GM21576 (cell line): ENCODE measurements around the gene NIM1K.
A peak's percentile ranks its signal among the peaks of the same experiment; 100 is the strongest.
"Not testable (repeated sequence)": the region's sequence is repeated elsewhere in the genome, so short reads cannot be mapped to it uniquely, and the experiment has no call there.

Experiments used
- ATAC-seq: cut with Tn5 transposase; IDR thresholded peaks from one replicate; pipeline ENCODE4 v1.9.1; 2021; ENCODE audit warnings: mild to moderate bottlenecking, moderate library complexity; ENCODE audit not compliant: unreplicated experiment

The NIM1K gene

DNA sequence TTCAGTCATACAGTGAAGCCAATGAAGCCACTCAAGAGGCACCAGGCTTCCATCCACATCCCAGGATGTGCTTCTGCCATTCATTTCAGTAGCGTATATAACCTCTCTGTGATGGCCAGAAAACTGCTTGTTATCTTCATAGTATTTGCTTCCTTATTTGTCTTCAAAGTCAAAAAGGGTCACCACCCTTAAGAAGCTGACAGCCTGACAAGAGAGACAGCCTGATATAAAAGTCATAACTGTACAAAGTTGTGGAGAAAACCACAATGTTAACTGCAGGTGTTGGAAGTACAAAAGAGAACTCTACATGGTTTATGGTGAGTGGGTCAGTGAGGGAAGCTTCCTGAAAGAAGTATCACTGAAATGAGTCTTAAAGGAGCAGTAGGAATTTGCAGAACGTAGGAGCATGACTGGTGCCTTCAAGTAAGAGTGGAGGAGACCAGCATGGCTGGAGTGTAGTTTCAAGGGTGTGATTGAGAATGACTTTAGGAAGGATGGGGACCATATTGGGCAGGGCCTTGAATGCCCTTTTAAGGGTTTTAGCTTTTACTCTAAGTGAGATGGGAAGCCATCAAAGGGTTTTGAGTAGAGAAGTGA is 33.7 kb downstream of the NIM1K start:
- ATAC-seq, result no peak

DNA sequence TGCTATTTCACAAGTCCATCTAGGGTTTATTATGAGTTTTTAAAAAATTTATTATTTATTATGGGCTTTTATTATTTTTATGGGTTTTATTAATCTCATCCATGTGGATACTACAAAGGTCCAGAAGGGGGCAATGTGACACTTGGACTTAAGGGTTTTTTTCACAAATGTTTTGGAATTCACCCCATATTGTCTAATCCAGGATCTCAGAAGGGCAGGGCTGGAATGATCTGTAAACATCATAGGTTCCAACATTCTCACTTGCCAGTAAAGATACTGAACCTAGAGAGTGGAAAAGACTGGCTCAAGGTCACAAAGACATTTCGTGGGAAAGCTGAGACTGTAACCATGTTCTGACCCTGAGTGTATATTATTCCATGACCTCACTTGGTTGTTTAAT is 35.6 kb downstream of the NIM1K start:
- no peak for ATAC-seq

DNA sequence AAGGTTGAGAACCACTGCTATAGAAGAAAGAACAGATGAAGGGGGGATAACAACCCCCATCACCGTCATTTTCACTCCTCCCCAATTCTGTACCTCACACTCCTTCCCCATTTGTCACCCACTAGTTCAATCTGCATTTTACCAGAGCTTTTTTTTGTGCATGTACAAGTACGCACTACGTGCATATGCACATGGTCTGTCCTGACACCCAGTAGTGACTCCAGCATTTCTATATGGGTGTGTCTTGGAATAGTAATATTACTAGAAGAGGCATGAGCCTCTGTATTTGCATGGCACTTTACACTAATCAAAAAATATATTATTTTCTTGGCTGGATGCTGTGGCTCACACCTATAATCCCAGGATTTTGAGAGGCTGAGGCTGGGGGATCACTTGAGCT is 38.7 kb downstream of the NIM1K start:
- ATAC-seq, result no peak

DNA sequence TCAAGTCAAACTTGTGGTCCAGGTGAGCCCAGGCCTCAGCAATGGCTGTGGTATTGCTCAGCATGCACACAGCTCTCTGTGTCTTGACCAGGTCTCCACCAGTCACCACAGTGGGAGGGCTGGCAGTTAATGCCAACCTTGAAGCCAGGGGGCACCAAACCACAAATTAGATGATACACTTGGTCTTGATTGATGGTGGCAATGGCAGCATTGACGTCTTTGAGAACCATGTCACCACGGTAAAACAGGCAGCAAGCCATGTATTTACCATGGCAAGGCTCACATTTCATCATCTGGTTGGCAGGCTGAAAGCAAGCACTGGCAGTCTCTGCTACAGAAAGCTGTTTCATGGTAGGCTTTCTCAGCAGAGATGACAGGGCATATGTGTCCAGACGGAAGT is 40.0 kb downstream of the NIM1K start:
- ATAC-seq, result no peak

DNA sequence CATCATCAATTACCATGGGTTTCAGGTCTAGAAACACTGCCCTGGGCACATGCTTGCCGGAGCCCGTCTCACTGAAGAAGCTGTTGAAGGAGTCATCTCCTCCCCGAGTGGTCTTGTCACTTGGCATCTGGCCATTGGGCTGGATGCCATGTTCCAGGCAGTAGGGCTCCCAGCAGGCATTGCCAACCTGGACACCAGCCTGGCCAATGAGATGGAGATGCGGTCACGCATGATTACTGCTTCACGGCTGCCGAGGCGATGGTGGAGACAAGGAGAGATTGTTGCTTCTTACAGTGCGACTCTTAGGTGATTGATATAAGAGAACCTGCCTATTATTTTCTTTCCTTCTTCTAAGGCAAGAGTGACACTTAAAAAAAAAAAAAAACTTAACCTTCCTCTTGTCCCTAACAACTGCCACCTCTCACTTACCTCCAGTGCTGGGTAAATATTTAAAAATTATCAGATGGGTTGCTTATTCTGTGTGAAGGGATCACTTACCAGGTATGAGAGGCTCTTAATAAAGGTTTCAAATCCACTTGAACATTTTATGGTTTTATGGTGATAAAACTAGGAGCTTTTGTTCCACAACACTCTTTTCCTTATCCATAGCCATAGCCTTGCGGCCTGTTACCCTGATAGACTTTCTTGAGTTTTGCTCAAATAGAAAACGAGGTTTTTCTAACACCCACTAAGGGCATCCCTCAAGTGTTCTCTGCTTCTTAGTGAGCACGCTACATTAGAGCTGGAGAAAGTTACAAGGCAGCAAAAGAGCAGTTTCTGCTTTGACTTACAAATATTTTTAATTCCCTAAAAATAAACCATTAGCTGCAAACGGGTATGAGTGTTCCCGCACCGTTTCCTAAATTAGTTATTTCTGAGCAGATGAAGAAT is 41.2 kb downstream of the NIM1K start:
- no peak for ATAC-seq

DNA sequence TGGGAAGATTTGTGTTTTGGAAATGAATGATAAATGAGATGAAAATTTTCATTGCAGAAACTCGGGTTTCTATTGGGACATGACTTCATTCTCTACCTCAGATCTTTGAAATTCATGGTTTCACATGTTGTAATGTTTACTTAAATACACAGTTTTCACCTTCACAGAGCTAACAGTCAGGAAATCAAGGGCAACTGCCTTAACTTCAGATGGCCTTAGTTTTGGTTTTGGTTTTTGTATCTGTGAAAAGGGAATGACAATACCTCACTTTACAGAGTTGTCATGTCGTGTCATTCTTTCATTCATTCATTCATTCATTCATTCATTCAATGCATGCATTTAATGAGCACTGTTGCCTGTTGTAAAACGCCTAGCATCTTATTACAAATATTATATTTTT is 41.9 kb downstream of the NIM1K start:
- peak; percentile 46 for ATAC-seq

DNA sequence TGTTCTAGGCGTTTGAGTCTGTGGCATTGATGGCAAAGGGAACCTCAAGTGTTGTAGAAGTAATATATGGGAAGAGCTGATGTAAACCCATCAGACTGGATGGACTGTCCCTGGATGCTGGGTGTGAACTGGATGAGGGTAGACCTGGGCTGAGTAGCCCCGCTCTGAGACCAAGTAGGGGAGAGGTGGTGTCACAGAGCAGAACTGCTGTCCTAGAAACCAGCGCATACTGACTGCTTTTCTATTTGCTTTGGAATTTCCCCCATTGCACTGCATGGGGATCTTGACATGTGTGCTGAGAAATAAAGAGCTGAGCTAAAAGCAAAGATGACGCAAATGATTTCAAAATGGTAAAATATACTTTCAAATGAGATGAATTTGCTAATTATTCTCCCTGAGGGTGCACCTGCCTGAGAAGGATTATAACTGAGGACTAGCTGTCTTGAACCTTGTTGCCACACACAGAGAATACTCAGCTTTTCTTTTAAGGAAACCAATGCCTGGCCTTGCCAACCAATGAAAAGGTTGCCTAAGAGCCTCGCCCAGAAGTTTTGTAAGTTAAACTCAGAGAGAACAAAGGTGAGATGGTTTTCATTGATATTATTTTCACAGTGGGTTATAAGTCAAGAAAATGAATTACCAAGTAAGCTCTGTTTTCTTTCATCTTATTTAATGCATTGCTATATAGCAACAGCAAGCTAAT is 44.8 kb downstream of the NIM1K start:
- ATAC-seq, result no peak

DNA sequence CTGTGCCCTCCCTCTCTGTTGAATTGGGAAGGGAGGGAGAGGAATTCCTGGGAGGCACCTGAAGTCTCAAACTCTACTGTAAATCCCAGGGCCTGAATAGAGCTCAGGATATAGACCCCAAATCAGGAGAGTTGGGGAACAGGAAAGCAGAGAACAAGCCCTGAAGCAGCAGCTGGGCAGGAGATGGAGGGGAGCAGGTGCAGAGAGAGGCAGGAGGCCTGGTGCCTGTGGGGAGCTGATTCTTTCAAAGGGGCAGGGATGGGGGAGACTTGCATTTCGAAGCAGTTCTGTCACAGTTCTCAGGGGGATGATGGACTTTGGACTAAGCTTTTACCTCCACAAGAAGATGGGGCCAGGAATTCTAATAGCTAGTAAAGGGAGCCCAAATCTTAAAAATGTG is 50.2 kb downstream of the NIM1K start:
- ATAC-seq, result no peak

DNA sequence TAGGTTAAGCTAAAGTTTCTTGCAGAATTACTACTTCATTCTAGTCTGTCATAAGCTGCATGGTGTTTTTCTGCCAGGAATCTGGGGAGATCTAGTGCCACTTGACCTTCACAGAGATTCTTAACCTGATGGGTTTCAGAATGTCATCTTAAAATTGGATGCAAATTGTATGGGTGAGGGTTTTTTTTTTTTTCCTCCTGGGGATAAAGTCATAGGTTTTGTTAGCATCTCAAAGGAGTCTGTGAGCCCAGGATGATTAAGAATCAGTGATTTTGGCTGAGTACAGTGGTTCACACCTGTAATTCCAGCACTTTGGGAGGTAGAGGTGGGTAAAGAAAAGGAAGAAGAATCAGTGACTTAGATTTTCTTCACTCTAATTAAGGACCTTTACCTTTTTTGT is 51.2 kb downstream of the NIM1K start:
- no peak for ATAC-seq

DNA sequence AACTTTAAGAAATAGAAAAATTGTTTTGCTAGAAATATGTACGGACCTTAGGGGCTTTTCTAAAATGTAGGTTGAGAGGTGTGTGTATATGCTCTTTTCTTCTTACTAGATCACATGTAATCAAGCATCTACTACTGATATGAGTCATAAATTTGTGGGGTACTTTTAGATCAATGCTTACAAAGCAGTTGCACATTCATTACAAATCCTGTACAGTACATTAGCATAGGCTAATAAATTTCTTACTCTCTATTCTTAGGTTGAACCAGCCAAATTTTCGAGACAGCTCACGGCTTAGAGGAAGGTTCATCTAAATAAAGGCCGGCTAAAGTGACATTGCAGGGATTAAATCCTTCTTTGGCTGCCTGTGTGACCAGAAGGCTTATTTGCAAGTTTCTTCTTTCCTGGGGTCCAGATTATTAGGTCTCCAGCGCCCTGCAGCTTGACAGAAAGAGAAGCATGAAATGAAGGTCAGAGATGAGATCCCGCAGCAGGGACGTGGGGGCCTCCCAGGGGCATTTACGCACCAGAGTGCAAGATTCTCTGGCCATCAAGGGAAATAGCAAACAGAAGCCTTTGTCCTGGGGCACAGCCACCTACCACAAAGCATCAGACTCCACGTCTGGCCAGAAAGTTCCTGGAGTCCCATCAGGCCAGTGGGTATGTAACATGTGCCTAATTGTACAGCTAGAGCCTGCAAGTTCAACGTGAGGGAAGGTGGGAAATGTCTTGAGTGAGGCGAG is 53.0 kb downstream of the NIM1K start:
- peak; percentile 61 for ATAC-seq

DNA sequence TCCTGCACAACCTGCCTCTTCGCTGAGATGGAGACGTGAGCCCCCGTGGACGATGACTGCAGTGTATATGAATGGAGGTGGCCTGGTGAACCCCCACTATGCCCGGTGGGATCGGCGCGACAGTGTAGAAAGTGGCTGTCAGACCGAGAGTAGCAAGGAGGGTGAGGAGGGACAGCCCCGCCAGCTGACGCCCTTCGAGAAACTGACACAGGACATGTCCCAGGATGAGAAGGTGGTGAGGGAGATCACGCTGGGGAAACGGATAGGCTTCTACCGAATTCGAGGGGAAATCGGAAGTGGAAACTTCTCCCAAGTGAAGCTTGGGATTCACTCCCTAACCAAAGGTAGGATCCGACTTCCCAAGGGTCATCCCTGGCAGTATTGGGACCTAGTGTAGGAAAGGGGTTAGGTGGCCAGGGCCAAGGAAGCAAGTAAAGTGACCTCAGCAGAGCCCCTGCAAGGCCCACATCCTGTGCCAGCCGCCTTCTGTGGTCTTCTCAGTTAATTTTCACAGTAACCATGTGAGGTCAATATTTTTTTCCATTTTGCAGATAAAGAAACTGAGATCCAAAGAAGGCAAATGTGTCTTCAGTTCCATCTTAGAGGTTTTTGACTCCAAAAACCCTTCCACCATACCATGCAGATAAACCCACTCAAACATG is 53.8 kb downstream of the NIM1K start:
- ATAC-seq, result peak; percentile 61

DNA sequence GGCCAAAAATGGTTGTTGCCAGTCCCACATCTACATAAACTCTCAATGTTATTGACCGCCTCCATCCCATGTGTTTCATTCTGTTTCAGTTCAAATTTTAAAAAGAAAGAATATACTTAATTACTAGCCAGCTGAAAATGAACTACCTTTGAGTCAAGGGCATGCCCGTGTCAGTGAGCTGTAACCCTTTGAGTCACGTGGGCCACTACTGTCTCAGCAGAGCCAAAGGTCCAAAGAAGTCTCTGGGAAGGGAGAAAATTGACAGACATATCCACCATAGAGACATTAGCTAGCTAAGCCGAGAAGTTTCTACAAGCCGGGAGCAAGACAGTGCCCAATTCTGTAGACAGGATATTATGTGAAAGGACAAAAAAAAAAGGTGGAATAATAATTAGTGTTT is 59.7 kb downstream of the NIM1K start:
- ATAC-seq, result no peak

DNA sequence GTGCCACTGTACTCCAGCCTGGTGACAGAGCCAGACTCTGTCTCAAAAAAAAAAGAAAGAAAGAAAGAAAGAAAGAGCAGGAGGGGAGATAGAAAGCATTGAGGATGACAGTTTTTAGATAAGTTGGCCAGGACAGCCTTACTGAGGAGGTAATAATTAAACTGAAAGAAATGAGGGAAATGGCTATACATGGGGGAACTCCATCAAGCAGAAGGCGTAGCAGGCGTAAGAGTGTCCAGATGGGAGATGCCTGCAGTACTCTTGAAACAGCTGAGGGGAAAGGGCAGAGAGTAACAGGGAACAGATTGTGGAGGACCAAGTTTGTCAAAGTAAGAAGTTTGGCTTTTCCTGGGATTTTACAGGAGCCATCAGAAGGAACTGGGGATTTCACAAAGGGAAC is 63.7 kb downstream of the NIM1K start:
- ATAC-seq, result no peak

DNA sequence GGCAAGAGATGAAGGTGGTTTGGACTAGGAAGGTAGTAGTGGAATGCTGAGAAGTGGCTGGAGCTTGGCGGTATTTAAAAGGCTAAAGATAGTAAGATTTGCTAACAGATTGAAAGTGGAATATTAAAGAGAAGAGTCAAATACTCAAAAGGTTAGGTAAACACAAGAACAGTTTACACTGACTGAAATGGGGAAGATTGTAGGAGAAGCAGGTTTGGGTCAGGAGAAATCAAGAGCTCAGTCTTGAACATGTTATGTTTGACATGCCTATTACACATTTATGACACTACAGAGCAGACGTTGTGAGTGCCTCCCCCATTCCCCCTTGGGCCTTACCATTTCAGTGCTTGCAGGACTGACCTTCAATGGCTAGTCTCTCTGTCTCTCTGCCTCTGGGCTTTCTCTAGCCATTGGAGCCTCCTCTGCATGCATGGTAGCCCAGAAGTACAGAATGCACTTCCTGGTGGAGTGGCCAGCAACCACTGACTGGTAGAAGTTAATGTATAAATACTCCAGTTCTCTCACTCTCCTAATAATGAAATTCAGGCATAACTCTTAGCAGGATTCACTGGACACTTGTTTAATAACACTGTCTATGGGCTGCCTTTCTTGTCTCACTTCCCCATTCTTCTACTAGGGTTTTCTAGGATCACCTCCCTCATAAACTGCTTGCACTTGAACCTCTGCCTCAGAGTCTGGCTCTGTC is 64.4 kb downstream of the NIM1K start:
- ATAC-seq, result no peak

DNA sequence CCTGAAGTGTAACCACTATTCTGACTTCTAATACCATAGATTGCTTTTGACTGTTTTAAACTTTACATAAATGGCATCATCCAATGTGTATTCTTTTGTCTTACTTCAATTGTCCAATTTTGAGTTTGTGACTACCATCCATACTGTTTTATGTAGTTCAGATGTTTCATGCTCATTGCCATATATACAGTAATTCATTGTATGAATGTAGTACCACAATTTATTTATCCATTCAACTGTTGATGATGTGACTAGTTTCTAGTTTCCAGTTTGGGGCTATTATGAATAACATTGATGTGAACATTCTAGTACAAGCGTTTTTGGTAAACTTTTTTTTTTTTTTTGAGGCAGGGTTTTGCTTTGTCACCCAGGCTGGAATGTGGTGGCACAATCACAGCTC is 66.1 kb downstream of the NIM1K start:
- ATAC-seq, result no peak

DNA sequence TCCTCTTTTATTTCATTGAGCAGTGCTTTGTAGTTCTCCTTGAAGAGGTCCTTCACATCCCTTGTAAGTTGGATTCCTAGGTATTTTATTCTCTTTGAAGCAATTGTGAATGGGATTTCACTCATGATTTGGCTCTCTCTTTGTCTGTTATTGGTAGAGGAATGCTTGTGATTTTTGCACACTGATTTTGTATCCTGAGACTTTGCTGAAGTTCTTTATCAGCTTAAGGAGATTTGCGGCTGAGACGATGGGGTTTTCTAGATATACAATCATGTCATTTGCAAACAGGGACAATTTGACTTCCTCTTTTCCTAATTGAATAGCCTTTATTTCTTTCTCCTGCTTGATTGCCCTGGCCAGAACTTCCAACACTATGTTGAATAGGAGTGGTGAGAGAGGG is 70.2 kb downstream of the NIM1K start:
- not testable (repeated sequence) for ATAC-seq

DNA sequence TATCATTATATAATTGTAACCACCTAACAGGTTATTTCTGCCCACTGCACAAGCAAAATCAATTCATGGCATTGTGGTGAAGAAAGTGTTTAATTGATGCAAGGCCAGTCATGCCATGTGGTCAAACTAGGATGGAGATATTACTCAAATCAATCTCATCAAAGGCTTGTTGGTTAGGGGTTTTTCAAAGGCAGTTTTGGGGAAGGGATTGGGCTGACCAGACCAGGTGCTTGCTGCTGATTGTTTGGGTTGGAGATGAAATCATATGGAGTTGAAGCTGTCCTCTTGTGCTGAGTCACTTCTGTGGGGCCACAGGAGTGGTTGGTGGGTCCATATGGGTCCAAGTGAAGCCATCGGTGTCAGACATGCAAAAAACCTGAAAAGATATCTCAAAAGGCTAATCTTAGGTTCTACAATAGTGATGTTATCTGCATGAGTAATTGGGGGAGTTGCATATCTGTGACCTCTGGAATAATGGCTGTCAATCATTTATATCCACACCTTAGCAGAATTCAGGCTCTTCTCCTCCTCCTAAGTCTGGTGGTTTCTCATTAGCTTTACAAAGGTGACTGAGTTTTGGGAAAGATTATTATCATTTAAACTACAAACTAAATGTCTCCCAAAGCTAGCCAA is 76.3 kb downstream of the NIM1K start:
- no peak for ATAC-seq

DNA sequence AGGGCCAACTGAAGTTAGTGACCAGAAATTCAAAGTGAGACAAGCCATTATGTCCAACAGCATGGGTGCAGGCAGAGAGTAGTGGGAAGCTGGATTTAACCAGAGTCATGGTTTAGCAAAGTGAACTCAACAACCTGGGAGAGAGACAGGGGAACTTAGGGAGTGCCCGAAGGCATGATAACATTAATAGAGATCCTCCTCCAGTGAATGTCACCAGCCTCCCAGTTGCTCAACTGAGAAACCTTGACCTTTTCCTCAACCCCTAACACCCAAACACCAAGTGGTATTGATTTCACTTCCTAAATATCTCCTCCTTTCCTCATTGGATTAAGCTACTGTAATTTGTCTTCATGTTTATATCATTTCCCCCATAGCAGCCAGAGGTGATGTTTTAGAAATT is 78.6 kb downstream of the NIM1K start:
- ATAC-seq, result no peak

DNA sequence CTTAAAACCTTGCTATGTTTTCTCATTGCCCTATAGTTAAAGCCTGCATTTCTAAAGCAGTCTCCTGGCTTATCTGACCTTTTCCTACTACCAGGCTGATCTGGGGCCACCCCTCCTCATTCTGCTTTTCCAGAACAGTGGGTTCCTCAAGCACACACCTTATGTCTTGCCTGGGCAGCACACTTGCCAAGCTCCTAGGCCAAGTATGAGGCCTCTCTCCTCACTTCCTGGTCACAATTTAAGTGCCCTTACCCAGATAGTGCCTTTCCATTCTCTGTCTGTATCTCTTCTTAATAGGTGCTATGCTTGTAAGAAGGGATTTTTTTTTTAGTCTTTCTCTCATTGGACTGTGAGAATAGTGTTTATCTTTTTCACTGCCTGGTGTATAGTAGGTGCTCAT is 81.5 kb downstream of the NIM1K start:
- no peak for ATAC-seq
